Endothelial cell of umbilical vein (primary cell): ENCODE measurements around the gene KIAA2012. TPM values are rescaled to one million over a fixed set of nuclear protein-coding genes. Genes with fewer than 3 reads are reported as not detected.

Experiments
- BruUV-seq: library from RNA; stranded (reverse); fragments of 400-500 nt; replicated peaks from 2 replicates; lab custom pipeline; 2021; lab: Mats Ljungman, UMichigan
- CTCF ChIA-PET: fragments of 300-600, 350-600 bp; sonication (Branson Sonifier 250); formaldehyde crosslinking; loops from one replicate; lab custom pipeline; 2021; ENCODE audit warnings: antibody characterized with exemption, inconsistent platforms; lab: Charles Lee
- POLR2A ChIA-PET: fragments of 300-600, 350-600 bp; sonication (Branson Sonifier 250); formaldehyde crosslinking; loops from one replicate; lab custom pipeline; 2021; ENCODE audit warnings: antibody characterized with exemption, inconsistent platforms; lab: Charles Lee
- DNase-seq: peaks from one replicate; pipeline ENCODE4 v3.0.0-alpha.2; 2011; ENCODE audit warnings: low read depth, low spot score
- FAIRE-seq: peaks from 2 replicates; lab custom pipeline; 2011; peaks lifted over from hg19 to GRCh38; lab: Jason Lieb, UNC
- H2AFZ ChIP-seq: 2 replicates; pipeline ENCODE4 v1.6.0; 2012; ENCODE audit warnings: low read depth, low read length, control low read depth, inconsistent platforms
- H3K27ac ChIP-seq: 2 replicates; pipeline ENCODE4 v1.5.1; 2011; ENCODE audit warnings: low read depth, mild to moderate bottlenecking, control low read depth, low read length, moderate library complexity; ENCODE audit not compliant: insufficient read depth
- H3K27me3 ChIP-seq, 2 experiments: 2 replicates each; pipeline versions ENCODE4 v1.6.0 to v1.6.1; 2011; ENCODE audit warnings: low read length in 2 of 2, mixed read lengths in 1 of 2; ENCODE audit not compliant: control insufficient read depth in 2 of 2, insufficient read depth in 2 of 2
- H3K36me3 ChIP-seq, 2 experiments: 2 replicates in 1 of 2; 3 replicates in 1 of 2; pipeline ENCODE4 v1.5.1; 2011; ENCODE audit warnings: low read length in 2 of 2, mild to moderate bottlenecking in 1 of 2, moderate library complexity in 1 of 2; ENCODE audit not compliant: control insufficient read depth in 2 of 2, insufficient read depth in 2 of 2; ENCODE audit errors: extremely low read depth in 1 of 2
- H3K4me1 ChIP-seq: 3 replicates; pipeline ENCODE4 v1.5.1; 2011; ENCODE audit warnings: mild to moderate bottlenecking, low read length; ENCODE audit not compliant: control insufficient read depth, insufficient read depth; ENCODE audit errors: extremely low read depth
- H3K4me2 ChIP-seq: 2 replicates; pipeline ENCODE4 v1.6.1; 2011; ENCODE audit warnings: low read length, control low read depth, mixed read lengths; ENCODE audit not compliant: insufficient read depth
- H3K4me3 ChIP-seq, 3 experiments: fragments of 200-600 bp in 1 of 3; sonication (generic), shearing (Covaris generic) in 1 of 3; replicated peaks in 1 of 3; 2 replicates each; pipeline ENCODE4 v1.5.1; 2011 to 2016; ENCODE audit warnings: control low read depth in 3 of 3, low read length in 3 of 3, mild to moderate bottlenecking in 2 of 3, inconsistent platforms in 1 of 3, low read depth in 1 of 3, moderate library complexity in 1 of 3; ENCODE audit not compliant: insufficient read depth in 1 of 3
- H3K79me2 ChIP-seq: 2 replicates; pipeline ENCODE4 v1.6.0; 2012; ENCODE audit warnings: low read length, inconsistent platforms; ENCODE audit not compliant: control insufficient read depth, insufficient read depth
- H3K9ac ChIP-seq: replicated peaks from 2 replicates; pipeline ENCODE3; 2011; ENCODE audit warnings: low read length, control low read depth; ENCODE audit not compliant: insufficient read depth; ENCODE audit errors: extremely low read depth
- H3K9me1 ChIP-seq: replicated peaks from 3 replicates; pipeline ENCODE4 v1.6.0; 2011; ENCODE audit warnings: mild to moderate bottlenecking, low read length; ENCODE audit not compliant: control insufficient read depth, insufficient read depth; ENCODE audit errors: extremely low read depth
- H3K9me3 ChIP-seq: replicated peaks from 2 replicates; pipeline ENCODE4 v1.5.1; 2012; ENCODE audit warnings: low read length, inconsistent platforms; ENCODE audit not compliant: control insufficient read depth, insufficient read depth
- H4K20me1 ChIP-seq: replicated peaks from 2 replicates; pipeline ENCODE3; 2011; ENCODE audit warnings: mild to moderate bottlenecking, low read length; ENCODE audit not compliant: control insufficient read depth, insufficient read depth; ENCODE audit errors: extremely low read depth
- CTCF ChIP-seq, 2 donors: IDR thresholded peaks; 1 replicate in 1 of 2; 2 replicates in 1 of 2; pipeline ENCODE4 v1.5.1; 2011; ENCODE audit warnings: low read length in 2 of 2, mild to moderate bottlenecking in 2 of 2, moderate library complexity in 2 of 2, control low read depth in 1 of 2, inconsistent platforms in 1 of 2, low read depth in 1 of 2; ENCODE audit not compliant: insufficient read depth in 1 of 2; ENCODE audit errors: extremely low read depth in 1 of 2
- EZH2 ChIP-seq: IDR thresholded peaks from 2 replicates; pipeline ENCODE4 v1.6.1; 2012; ENCODE audit warnings: borderline replicate concordance, low read depth, mild to moderate bottlenecking, moderate library complexity, low read length, inconsistent platforms; ENCODE audit not compliant: severe bottlenecking
- FOS ChIP-seq: IDR thresholded peaks from 2 replicates; pipeline ENCODE4 v1.6.1; 2011; ENCODE audit warnings: mild to moderate bottlenecking, low read length, moderate library complexity, borderline replicate concordance; ENCODE audit not compliant: insufficient read depth
- GATA2 ChIP-seq: IDR thresholded peaks from 2 replicates; pipeline ENCODE4 v1.7.0; 2011; ENCODE audit warnings: low read depth, mild to moderate bottlenecking, moderate library complexity, mixed read lengths, low read length; ENCODE audit not compliant: insufficient read length, insufficient read depth
- JUN ChIP-seq: IDR thresholded peaks from 2 replicates; pipeline ENCODE4 v1.6.1; 2011; ENCODE audit warnings: borderline replicate concordance, low read depth; ENCODE audit not compliant: insufficient read length, insufficient read depth
- MAX ChIP-seq: IDR thresholded peaks from 2 replicates; pipeline ENCODE4 v1.6.1; 2011; ENCODE audit not compliant: insufficient read depth, insufficient read length
- MYC ChIP-seq: IDR thresholded peaks from one replicate; pipeline ENCODE4 v1.6.1; 2011; ENCODE audit warnings: mild to moderate bottlenecking, low read depth, low read length
- POLR2A ChIP-seq: IDR thresholded peaks from 2 replicates; pipeline ENCODE4 v1.6.1; 2012; ENCODE audit warnings: low read depth, mild to moderate bottlenecking, control low read depth, low read length
- POLR2AphosphoS5 ChIP-seq: IDR thresholded peaks from 2 replicates; pipeline ENCODE4 v1.6.1; 2012; ENCODE audit warnings: low read depth, mild to moderate bottlenecking, control low read depth, low read length, moderate library complexity; ENCODE audit not compliant: insufficient read depth
- dilution Hi-C: fragments of 300-500 bp; cut with MboI; formaldehyde crosslinking; loops from one replicate; pipeline ENCODE4 v1.15.0; 2019; ENCODE audit warnings: low sequenced_read_pairs; ENCODE audit not compliant: extremely low pct_ligation_motif_present
- intact Hi-C: fragments of 100-400 bp; cut with micrococcal nuclease; formaldehyde crosslinking; loops from one replicate; pipeline ENCODE4 v1.10.0; 2022
- polyA plus RNA-seq, 4 experiments: library from polyadenylated mRNA; depleted of rRNA in 3 of 4; stranded (reverse) in 3 of 4; unstranded in 1 of 4; fragments of >200 nt; gene quantifications; 2 replicates each; pipeline versions ENCODE4 v1.2.1 to v1.2.3, GENCODE V29; 2011 to 2012; ENCODE audit warnings: missing spikeins in 1 of 4
- total RNA-seq: library from RNA; stranded (reverse); gene quantifications from 2 replicates; pipeline ENCODE4 v1.2.3, GENCODE V29; 2021

The KIAA2012 gene
- total and polyA plus RNA-seq, 2 donors (not counting 3 experiments of a cell fraction or from before 2014, with no cell fraction given): not detected

GRCh38 chr2:202142540-202142939 is 69.5 kb downstream of the KIAA2012 start:
- peak; percentile 12 for FAIRE-seq
- H3K4me1 ChIP-seq: no peaks in the 10 kb centered on the region
- no peaks in the 10 kb centered on the region for H4K20me1 ChIP-seq
- intact Hi-C loops: no loop called here
- DNase-seq: no peak
- H3K36me3 ChIP-seq: no peaks in the 10 kb centered on the region
- H3K9me1 ChIP-seq: no peaks in the 10 kb centered on the region
- H3K27me3 ChIP-seq: peaks cover 12% of the 10 kb centered on the region in 2 experiments
- H3K79me2 ChIP-seq: no peaks in the 10 kb centered on the region
- no peak overlapping the region for H2AFZ ChIP-seq
- no peak overlapping the region for H3K9ac ChIP-seq
- BruUV-seq: no TSS peak
- no peaks in the 10 kb centered on the region for H3K9me3 ChIP-seq
- dilution Hi-C loops: no loop called here
- ChIA-PET POLR2A (no interaction called here), CTCF (no interaction called here)
- TF ChIP-seq FOS (no peak), JUN (no peak), CTCF (IDR thresholded peaks at IDR 0.05; ENCODE audit: extremely low read depth in 1 of 2, insufficient read depth in 1 of 2, low read depth in 1 of 2, low read length in 2 of 2) (no peak), MAX (no peak), POLR2A (no peak), MYC (no peak), POLR2AphosphoS5 (no peak), EZH2 (no peak), GATA2 (no peak)
- H3K4me2 ChIP-seq: no peak overlapping the region
- H3K27ac ChIP-seq: no peak overlapping the region
- H3K4me3 ChIP-seq: no peak overlapping the region
